Mammary epithelial cell (primary cell): ENCODE results near the gene KSR1.

Experiments used
- CTCF ChIP-seq, 2 donors: IDR thresholded peaks in 1 of 2; conservative IDR thresholded peaks in 1 of 2; 2 replicates each; pipeline ENCODE4 v1.5.1; 2011 to 2012; ENCODE audit warnings: inconsistent platforms in 2 of 2, low read length in 2 of 2, mild to moderate bottlenecking in 2 of 2, control low read depth in 1 of 2, low read depth in 1 of 2; ENCODE audit not compliant: insufficient read depth in 1 of 2; ENCODE audit errors: extremely low read depth in 1 of 2
- EZH2 ChIP-seq: IDR thresholded peaks from 2 replicates; pipeline ENCODE4 v1.6.1; 2012; ENCODE audit warnings: low read length, inconsistent platforms, borderline replicate concordance

GRCh38 chr17:27545562-27546229, 89.4 kb downstream of the KSR1 start:
- TF ChIP-seq CTCF (conservative IDR thresholded peaks at IDR 0.05 in 1 of 2, IDR thresholded peaks at IDR 0.05 in 1 of 2; ENCODE audit: extremely low read depth in 1 of 2, insufficient read depth in 1 of 2, low read depth in 1 of 2, low read length in 2 of 2) (no peak), EZH2 (no peak)
